Mucosa of rectum (tissue), 2 donors: ENCODE data around the gene MANBA.
"Not testable (repeated sequence)": the region's sequence is repeated elsewhere in the genome, so short reads cannot be mapped to it uniquely, and the experiment has no call there.

ENCODE experiments used
- H3K27ac ChIP-seq, 2 donors: one replicate each; pipeline ENCODE4 v1.7.0; 2013; ENCODE audit warnings: inconsistent platforms in 2 of 2, low read depth in 2 of 2, low read length in 2 of 2
- H3K27me3 ChIP-seq, 2 donors: one replicate each; pipeline ENCODE4 v1.7.0; 2013; ENCODE audit warnings: low read length in 2 of 2; ENCODE audit not compliant: control insufficient read depth in 2 of 2, insufficient read depth in 2 of 2
- H3K36me3 ChIP-seq, 2 donors: one replicate each; pipeline ENCODE4 v1.7.0; 2013; ENCODE audit warnings: low read length in 2 of 2; ENCODE audit not compliant: control insufficient read depth in 2 of 2, insufficient read depth in 2 of 2
- H3K4me1 ChIP-seq, 2 donors: one replicate each; pipeline ENCODE4 v1.7.0; 2013; ENCODE audit warnings: low read length in 2 of 2, mild to moderate bottlenecking in 1 of 2; ENCODE audit not compliant: control insufficient read depth in 2 of 2, insufficient read depth in 2 of 2
- H3K4me3 ChIP-seq, 2 donors: one replicate each; pipeline ENCODE4 v1.7.0; 2013; ENCODE audit warnings: low read length in 2 of 2
- H3K9ac ChIP-seq, 2 donors: one replicate each; pipeline ENCODE4 v1.7.0; 2013; ENCODE audit warnings: low read length in 2 of 2, low read depth in 1 of 2, mild to moderate bottlenecking in 1 of 2
- H3K9me3 ChIP-seq, 2 donors: one replicate each; pipeline ENCODE4 v1.7.0; 2013; ENCODE audit warnings: low read length in 2 of 2; ENCODE audit not compliant: control insufficient read depth in 2 of 2
- donor health status: healthy.
- donor health status: Normal muscosa, but diverticular disease.

The MANBA gene

DNA sequence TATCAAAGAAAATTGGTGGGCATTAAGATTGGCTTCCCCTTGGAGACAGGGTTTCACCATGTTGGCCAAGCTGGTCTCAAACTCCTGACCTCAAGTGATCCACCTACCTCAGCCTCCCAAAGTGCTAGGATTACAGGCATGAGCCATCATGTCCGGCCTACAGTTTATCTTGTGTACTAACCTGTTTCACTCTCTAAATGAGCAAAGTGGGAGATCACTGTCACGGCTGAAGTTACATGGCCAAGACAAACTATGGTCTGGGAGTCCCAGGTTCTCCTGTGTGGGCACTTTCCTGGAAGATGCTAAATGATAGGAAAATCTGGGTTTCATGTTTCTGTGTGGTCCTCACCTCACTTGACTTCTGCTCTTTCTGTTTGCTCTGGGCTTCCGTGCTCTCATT is 33.8 kb downstream of the MANBA start:
- H3K27me3 ChIP-seq: not testable (repeated sequence)

DNA sequence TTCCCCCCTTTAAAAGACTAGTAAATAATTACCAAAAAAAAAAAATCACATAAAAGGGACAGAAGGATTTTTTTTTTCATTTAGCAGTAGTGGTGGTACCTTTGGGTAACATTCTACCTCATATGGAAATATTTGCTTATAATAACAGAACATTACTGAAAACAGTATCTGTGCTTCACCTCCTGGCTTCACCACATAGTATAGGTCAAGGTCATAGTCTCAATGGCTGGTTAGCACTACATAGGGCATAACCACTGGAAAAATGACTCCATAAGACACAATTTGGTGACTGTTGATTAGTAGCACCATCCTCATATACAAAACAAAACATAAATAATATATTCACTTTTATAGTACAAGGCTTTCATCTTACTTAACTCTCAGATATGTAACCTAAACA is 34.7 kb downstream of the MANBA start:
- Histone ChIP-seq H3K9ac (no peak overlapping the region), H3K27me3 (no peaks in the 10 kb centered on the region), H3K4me1 (no peaks in the 10 kb centered on the region), H3K9me3 (peaks cover 0 to under 1% of the 10 kb centered on the region in 2 donors), H3K36me3 (peaks cover 0 to 5% of the 10 kb centered on the region in 2 donors), H3K27ac (no peak overlapping the region), H3K4me3 (no peak overlapping the region)

More for the DNA sequence above, 33.8 kb downstream of the MANBA start:
- H3K27ac ChIP-seq, H3K4me1 ChIP-seq, H3K36me3 ChIP-seq, H3K9ac ChIP-seq, H3K9me3 ChIP-seq, H3K4me3 ChIP-seq: not testable (repeated sequence)

DNA sequence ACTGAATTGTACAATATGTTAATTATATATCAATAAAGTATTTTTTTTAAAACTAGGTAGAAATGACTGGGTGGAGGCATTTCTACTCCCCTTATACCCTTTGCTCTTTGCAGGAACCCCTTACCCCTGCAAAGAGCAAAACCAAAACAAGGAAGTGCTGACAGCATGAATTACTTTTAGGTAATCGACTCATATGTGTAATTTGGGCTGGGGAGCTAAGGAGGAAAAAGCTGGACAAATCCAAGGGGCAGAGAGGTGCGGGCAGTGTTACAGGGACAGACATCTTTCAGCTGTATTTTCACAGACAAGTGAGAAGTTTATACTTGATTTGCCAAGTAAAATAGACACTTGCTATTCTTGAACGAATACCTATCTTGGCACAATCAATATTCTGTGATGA is 35.5 kb downstream of the MANBA start:
- Histone ChIP-seq H3K4me3 (no peak overlapping the region), H3K9me3 (no peaks in the 10 kb centered on the region), H3K27me3 (no peaks in the 10 kb centered on the region), H3K9ac (no peak overlapping the region), H3K27ac (no peak overlapping the region), H3K4me1 (no peaks in the 10 kb centered on the region), H3K36me3 (peaks cover 0 to 5% of the 10 kb centered on the region in 2 donors)

DNA sequence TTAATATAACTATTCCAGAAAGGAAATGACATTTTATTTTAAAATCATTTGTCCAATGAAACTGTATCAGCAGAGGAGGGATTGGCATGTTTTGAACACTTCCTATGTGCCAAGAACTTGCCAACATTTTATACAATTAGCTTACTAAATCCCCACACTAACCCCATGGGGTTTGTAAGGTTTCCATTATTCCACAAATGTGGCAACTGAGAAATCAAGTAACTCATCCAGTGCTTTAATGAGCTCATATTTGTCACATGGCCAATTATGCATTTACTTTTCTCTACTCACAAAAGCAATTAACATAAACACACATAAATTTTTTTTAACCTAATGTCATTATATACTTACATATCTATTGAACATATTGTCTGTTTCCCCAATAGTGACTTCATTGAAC is 37.3 kb downstream of the MANBA start:
- peaks cover 0 to 2% of the 10 kb centered on the region in 2 donors for H3K36me3 ChIP-seq
- no peak overlapping the region for H3K9ac ChIP-seq
- H3K9me3 ChIP-seq: no peaks in the 10 kb centered on the region
- H3K4me1 ChIP-seq: no peaks in the 10 kb centered on the region
- H3K27ac ChIP-seq: no peak overlapping the region
- H3K27me3 ChIP-seq: no peaks in the 10 kb centered on the region
- H3K4me3 ChIP-seq: no peak overlapping the region

GRCh38 chr4:102722740-102723139 is 38.0 kb downstream of the MANBA start:
- Histone ChIP-seq H3K36me3 (peaks cover 0 to 2% of the 10 kb centered on the region in 2 donors), H3K4me1 (no peaks in the 10 kb centered on the region), H3K27me3 (no peaks in the 10 kb centered on the region), H3K9ac (no peak overlapping the region), H3K27ac (no peak overlapping the region), H3K4me3 (no peak overlapping the region), H3K9me3 (no peaks in the 10 kb centered on the region)

DNA sequence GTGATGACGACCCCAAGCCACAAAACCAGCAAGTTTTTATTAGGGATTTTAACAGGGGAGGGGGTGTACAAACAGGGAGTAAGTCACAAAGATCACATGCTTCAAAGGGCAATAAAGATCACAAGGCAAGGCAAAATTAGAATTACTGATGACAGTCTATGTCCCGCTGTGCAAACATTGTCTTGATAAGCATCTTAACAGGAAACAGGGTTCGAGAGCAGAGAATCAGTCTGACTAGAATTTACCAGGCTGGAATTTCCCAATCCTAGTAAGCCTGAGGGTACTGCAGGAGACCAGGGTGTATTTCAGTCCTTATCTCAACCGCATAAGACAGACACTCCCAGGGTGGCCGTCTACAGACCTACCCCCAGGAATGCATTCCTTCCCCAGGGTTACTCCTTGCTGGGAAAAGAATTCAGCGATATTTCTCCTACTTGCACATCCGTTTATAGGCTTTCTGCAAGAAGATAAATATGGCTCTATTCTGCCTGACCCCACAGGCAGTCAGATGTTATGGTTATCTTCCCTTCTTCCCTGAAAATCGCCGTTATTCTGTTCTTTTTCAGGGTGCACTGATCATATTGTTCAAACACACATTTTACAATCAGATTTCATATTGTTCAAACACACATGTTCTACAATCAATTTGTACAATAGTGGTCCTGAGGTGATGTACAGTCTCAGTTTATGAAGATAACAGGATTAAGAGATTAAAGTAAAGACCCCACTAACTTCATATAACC is 41.8 kb downstream of the MANBA start:
- not testable (repeated sequence) for H3K36me3 ChIP-seq, H3K9me3 ChIP-seq, H3K27me3 ChIP-seq, H3K4me1 ChIP-seq, H3K9ac ChIP-seq, H3K27ac ChIP-seq, H3K4me3 ChIP-seq

GRCh38 chr4:102717448-102718092 is 43.2 kb downstream of the MANBA start:
- Histone ChIP-seq H3K9me3 (no peaks in the 10 kb centered on the region), H3K27ac (no peak overlapping the region), H3K4me3 (no peak overlapping the region), H3K27me3 (no peaks in the 10 kb centered on the region), H3K36me3 (no peaks in the 10 kb centered on the region), H3K4me1 (no peaks in the 10 kb centered on the region), H3K9ac (no peak overlapping the region)

GRCh38 chr4:102715057-102715456 is 45.7 kb downstream of the MANBA start:
- no peaks in the 10 kb centered on the region for H3K4me1 ChIP-seq
- H3K4me3 ChIP-seq: no peak overlapping the region
- H3K27me3 ChIP-seq: no peaks in the 10 kb centered on the region
- H3K9ac ChIP-seq: no peak overlapping the region
- no peak overlapping the region for H3K27ac ChIP-seq
- H3K36me3 ChIP-seq: no peaks in the 10 kb centered on the region
- no peaks in the 10 kb centered on the region for H3K9me3 ChIP-seq

DNA sequence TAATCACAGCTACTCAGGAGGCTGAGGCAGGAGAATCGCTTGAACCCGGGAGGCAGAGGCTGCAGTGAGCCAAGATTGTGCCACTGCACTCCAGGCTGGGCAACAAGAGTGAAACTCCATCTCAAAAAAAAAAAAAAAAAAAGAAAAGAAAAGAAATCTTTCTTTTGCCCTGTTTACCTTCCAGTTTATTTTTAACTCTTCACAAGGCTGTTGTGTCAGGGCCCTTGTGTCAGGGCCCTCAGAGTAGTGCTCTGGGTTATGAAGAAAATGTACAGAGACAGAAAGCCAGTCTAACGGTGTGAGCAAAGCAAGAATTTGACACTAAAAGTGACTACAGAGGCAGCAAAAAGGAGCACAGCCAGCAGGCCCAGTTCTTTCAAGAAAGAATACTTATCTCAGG is 47.0 kb downstream of the MANBA start:
- not testable (repeated sequence) for H3K36me3 ChIP-seq, H3K27me3 ChIP-seq, H3K9ac ChIP-seq, H3K9me3 ChIP-seq, H3K27ac ChIP-seq, H3K4me1 ChIP-seq, H3K4me3 ChIP-seq

DNA sequence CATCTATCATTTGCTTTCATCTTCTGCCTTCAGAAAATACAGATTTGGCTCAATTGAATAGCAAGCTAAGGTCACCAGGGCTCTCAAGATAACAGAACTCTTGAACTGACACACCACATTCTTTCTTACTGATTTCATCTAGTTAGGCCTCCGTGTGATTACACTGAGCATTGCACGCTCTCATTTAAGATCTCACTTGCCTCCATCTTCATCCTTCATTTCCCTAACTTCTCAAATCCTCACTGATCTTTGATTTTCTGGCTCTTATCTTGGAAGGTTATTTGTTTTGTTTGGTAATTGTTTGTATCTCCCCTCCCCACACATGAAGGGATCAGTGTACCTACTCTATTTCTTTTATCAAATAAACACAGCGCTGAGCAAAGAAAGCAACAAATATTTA is 47.7 kb downstream of the MANBA start:
- H3K27ac ChIP-seq: no peak overlapping the region
- no peaks in the 10 kb centered on the region for H3K9me3 ChIP-seq
- H3K27me3 ChIP-seq: no peaks in the 10 kb centered on the region
- H3K9ac ChIP-seq: no peak overlapping the region
- no peak overlapping the region for H3K4me3 ChIP-seq
- H3K36me3 ChIP-seq: no peaks in the 10 kb centered on the region
- H3K4me1 ChIP-seq: no peaks in the 10 kb centered on the region
